LNCAP (cell line): ENCODE measurements around the gene RTTN.

Source experiments
- CTCF ChIP-seq: fragments of 450-650 bp; IDR thresholded peaks from 2 replicates; pipeline ENCODE4 v1.5.1; 2017; ENCODE audit warnings: mild to moderate bottlenecking

RTTN gene, protein sequence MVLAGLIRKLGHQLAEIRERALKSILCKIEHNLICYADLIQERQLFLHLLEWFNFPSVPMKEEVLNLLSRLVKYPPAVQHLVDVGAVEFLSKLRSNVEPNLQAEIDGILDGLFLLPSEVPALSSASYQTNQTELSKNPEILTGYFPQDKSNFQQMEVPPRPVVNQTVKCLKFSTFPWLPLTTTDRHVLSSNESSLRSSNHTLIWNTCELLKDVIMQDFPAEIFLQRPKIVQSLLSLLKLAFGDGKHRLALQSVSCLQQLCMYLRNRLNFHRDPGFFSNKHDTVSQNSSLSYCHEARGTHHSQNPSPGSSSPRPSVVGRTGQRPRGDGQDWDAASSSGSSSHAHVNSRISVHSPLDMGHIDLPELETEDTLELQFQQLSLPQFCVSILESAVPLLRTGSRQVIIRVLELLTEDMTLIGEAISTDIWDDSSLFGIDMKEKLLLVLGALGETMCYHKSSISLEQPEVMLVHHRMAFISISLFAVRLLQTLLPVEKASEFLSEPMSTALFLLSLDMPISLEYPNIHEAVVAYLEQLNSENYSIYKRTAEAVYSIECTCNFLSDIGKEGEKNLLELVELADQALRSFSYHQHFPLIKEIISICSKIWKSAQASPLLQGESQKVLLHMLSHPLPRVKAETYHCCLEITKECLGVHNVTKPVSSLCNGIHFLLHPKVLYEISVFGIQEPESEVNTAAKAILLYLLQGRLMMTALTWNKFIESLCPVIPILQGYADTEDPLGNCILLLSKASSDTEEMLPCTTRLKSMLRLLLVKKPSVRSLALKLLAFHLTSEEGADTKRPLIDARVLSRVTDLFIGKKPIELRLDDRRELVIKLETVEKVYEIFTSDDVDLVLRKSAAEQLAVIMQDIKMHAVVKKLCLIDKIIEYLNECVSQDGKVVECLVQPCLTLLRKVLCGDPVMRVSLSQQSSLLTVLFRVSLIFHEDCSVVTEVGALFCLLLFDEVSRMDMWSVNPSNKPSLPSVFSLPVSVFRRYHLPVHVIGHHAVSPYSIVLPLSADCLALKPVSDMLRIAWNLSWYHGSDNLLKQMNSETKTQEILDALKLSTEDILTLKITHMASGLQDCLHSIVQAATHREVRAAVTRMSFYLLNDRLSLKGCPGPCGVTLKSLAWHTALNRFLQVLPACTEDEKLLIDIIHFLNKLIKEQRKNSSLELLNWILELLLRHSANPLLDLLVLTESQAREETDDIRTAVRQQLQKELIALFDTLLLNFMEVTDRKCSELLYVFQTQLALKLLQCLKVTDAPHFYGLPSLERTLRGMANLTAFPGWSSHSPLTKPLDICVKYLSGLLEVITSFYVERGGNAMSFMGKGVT (N-terminal part only)

DNA sequence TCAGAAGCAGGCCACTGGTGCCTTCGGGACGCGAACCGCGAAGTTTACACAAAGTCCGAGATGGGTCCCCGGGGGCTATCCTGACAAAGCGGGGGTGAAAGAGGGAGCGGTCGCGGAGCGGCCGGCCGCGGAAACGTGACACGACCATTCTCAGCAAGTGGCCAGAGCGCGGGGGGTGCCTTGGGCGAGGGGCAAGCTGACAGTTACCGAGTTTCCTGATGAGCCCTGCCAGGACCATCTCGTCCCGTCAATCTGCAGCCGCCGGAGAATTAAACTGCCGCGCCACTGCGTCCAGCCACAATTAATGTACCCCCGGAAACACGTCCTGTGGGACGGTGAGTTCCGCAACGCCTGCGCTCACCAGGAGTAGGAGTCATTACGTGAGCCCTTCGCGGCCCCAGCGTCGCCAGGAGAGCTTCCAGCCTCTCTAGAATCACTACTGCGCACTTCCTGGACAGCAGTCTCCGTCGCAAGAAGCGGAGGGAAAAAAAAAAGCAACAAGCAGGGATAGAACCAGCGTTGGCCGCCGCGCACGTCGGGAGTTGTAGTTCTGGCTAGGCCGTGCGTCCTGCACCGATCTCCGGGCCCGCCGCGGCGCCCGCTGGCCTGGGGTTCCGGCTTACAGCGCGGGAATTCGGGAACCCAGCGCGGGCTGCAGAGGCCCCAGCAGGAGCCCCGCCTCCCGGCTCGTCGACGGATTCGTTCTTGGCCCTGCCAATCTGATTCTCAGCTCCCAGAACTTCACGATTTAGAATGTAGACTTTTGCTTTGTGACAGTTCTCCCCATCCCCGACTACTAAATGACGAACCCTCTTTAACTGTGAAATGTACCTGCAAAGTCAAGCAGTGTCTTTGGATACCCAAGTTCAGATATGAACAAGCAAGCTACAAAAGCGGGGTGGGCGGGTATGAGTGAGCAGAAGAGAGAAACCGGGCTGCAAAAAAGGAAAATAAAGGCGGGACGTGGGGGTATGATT lies at the start of gene RTTN:
Gene RTTN, minus strand, starts transcription at position 267 of the 977 bp plus-strand sequence. Its CDS starts 29 bp downstream, at position 238.
- no peak for TF ChIP-seq CTCF

DNA sequence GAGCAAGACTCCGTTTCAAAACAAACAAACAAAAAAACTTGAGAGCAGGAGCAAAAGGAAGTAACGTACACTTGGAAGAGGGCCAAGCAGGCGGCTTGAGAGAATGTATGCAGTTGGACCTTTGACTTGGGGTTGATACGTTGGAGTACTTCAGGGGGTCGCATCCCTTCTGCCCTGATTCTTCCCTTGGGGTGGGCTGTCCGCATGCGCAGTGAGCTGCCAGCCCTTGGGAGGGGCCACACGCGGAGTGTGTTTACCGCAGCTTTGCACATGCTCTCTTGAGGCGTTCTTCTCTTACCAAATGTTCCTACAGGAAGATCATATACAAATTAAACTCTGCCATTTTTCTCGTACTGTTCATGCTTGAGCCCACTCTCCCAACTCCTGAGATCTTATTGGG lies 45.3 kb upstream of the RTTN start:
- no peak for TF ChIP-seq CTCF

GRCh38 chr18:70249118-70249517 lies 43.6 kb upstream of the RTTN start:
- no peak for TF ChIP-seq CTCF

DNA sequence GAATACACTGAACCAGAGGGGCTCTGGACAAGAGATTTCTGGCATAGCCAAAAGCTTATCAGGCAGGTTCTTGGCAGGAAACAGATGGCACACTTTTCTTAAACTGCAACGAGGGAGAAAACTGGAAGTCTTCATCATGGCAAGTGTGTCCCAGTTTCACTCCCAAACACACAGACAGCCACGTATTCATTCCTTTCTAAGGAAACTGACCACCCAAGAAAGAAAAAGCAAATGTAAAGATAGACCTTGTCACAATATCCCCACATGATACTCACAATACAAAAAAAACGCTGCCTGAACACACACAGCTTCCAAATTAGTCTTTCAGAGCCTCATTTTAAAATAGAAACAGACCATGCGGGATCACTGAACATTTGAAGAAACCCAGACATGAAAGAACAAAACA lies 40.6 kb upstream of the RTTN start:
- TF ChIP-seq CTCF: no peak

GRCh38 chr18:70243131-70243929 lies 37.8 kb upstream of the RTTN start:
- no peak for TF ChIP-seq CTCF

DNA sequence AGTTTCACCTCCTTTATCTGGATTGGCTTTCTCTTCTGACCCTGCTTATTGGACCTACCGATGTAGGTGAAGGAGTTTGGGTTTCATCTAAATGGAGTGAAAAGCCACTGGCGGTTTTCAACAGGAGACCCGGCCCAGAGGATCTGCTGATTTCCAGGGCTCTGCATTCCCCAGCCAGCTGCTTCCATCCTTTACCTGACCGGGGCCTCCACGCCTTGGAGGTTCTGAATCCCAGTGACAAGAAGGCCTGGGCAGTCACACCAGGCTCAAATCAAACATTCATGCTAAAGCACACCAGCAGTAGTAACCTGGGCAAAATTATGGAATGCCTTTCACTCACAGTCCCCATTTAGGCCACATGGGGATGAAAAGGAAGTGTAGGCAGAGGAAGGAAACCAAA lies 30.0 kb upstream of the RTTN start:
- TF ChIP-seq CTCF: no peak
